ENCODE data around the gene PHKG2.

The PHKG2 gene

GRCh38 chr16:30737794-30738648, 10.2 kb upstream of the PHKG2 start:
- no peak for DNase-seq (ENCODE audit: low spot score)
- in situ Hi-C loops (cut with MboI; ENCODE audit: low sequenced_read_pairs, unreplicated experiment) = no loop called here
- TF ChIP-seq CTCF (IDR thresholded peaks at IDR 0.05; ENCODE audit: borderline replicate concordance, control extremely low read depth, extremely low read depth, insufficient read depth, missing control alignments) = no peak

GRCh38 chr16:30738984-30739951, 9.0 kb upstream of the PHKG2 start:
- TF ChIP-seq CTCF (IDR thresholded peaks at IDR 0.05; ENCODE audit: borderline replicate concordance, control extremely low read depth, extremely low read depth, insufficient read depth, missing control alignments) = no peak
- in situ Hi-C loops (cut with MboI; ENCODE audit: low sequenced_read_pairs, unreplicated experiment) = no loop called here
- DNase-seq (ENCODE audit: low spot score) = no peak

GRCh38 chr16:30740364-30741251, 7.6 kb upstream of the PHKG2 start:
- in situ Hi-C loops (cut with MboI; ENCODE audit: low sequenced_read_pairs, unreplicated experiment) = no loop called here
- DNase-seq (ENCODE audit: low spot score) = no peak
- TF ChIP-seq CTCF (IDR thresholded peaks at IDR 0.05; ENCODE audit: borderline replicate concordance, control extremely low read depth, extremely low read depth, insufficient read depth, missing control alignments) = no peak

- DNase-seq (ENCODE audit: low spot score) = no peak
- in situ Hi-C loops (cut with MboI; ENCODE audit: low sequenced_read_pairs, unreplicated experiment) = no loop called here
- no peak for TF ChIP-seq CTCF (IDR thresholded peaks at IDR 0.05; ENCODE audit: borderline replicate concordance, control extremely low read depth, extremely low read depth, insufficient read depth, missing control alignments)
These were observed 6.7 kb upstream of the PHKG2 start for GRCh38 chr16:30741461-30741914.

GRCh38 chr16:30743716-30744115, 4.5 kb upstream of the PHKG2 start:
- TF ChIP-seq CTCF (IDR thresholded peaks at IDR 0.05; ENCODE audit: borderline replicate concordance, control extremely low read depth, extremely low read depth, insufficient read depth, missing control alignments) = no peak
- no peak for DNase-seq (ENCODE audit: low spot score)
- in situ Hi-C loops (cut with MboI; ENCODE audit: low sequenced_read_pairs, unreplicated experiment) = no loop called here
